Suppressor macrophage treated with lipopolysaccharide for 1 hour (primary cell): Measurements from ENCODE around the gene GAPVD1.
A peak's percentile ranks its signal among the peaks of the same experiment; 100 is the strongest.
"Not testable (repeated sequence)": the region's sequence is repeated elsewhere in the genome, so short reads cannot be mapped to it uniquely, and the experiment has no call there.

Experiments
- DNase-seq, 3 donors: peaks; one replicate each; pipeline ENCODE4 v3.0.0-alpha.2; 2020 to 2022

Gene GAPVD1

GRCh38 chr9:125246261-125246667 is 15.4 kb upstream of the GAPVD1 start:
- no peak for DNase-seq

DNA sequence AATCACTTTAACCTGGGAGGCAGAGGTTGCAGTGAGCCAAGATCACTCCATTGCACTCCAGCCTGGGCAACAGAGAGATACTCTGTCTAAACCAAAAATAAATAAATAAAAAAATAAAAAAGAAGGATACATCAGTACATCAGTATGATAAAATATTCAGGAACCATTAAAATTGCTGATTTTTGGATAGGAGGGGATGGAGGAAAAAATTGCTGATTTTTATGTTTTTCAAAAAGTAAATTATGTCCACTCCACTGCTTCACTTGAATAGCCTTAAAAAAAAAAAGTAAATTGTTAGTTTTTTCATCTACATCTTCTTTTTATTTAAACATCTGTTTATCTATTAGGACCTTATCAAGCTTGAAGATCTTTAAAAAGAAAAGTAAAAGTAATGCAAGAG is 7.4 kb upstream of the GAPVD1 start:
- DNase-seq = no peak

DNA sequence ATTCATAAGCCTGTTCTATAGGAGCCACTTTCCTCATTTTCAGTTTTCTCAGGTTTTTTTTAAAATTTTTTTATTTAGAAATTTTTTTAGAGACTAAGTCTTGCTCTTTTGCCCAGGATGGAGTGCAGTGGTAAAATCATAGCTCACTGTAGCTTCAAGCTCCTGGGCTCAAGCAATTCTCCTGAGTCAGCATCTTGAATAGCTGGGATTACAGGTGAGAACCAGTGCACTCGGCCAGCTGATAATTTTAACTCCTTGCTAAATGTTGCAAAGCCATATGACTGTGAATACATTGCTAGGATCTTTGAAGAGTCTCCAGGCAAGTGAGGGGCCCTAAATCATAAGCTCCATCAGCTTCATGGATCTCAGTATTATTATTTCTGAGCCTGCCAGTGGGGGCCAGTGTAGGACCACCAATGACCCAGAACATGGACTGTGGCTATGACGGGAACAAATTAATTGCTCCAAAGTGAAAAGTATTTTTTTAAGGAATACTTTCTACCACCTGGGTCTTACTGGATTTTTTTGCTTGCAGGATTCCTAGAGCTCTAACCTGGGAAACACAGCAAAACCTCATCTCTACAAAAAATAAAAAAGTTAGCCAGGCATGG is 5.7 kb upstream of the GAPVD1 start:
- DNase-seq = peak in 2 of 3 donors; percentile 30

- DNase-seq = no peak
These were observed 3.4 kb upstream of the GAPVD1 start for GRCh38 chr9:125258160-125258785.

DNA sequence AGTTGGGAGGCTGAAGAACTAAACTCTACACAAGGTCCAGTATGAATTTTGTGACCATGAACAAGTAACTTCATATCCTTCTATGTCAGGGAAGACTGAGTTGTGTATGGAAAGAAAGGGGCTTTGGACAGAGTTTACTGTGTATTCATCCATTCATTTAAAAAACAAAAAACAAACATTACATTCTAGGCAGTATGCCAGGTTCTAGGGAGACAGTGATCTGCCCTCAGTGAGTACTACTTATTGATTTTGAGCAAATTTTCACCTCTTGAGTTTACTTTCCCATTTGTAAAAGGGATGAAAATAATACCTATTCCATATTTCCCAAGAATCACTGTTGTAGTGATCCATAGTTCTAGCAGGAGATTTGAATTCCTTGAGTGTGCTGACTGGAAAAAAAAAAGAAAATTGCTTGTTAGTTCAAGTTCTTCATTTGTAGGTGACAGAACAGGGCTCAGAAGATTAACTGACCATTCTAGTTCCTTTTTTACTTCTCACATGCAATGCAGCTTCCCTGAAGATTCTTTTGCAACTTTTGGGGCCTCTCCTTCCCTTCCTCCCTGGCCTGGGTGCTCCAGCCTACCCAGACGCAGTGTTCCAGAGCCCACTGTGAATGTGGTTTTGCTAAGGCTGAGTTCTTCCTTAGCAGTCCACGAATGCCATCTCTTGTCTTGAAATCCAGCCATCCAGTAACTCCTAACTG is 2.6 kb upstream of the GAPVD1 start:
- peak; percentile 62 to 78 (median 78) for DNase-seq

GRCh38 chr9:125260561-125260960 is 1.1 kb upstream of the GAPVD1 start:
- DNase-seq = peak in 1 of 3 donors; percentile 8

GRCh38 chr9:125262294-125262991 is 817 bp downstream of the GAPVD1 start:
- DNase-seq = peak in 1 of 3 donors; percentile 10

GRCh38 chr9:125264068-125264467 is 2.4 kb downstream of the GAPVD1 start:
- DNase-seq = not testable (repeated sequence)

DNA sequence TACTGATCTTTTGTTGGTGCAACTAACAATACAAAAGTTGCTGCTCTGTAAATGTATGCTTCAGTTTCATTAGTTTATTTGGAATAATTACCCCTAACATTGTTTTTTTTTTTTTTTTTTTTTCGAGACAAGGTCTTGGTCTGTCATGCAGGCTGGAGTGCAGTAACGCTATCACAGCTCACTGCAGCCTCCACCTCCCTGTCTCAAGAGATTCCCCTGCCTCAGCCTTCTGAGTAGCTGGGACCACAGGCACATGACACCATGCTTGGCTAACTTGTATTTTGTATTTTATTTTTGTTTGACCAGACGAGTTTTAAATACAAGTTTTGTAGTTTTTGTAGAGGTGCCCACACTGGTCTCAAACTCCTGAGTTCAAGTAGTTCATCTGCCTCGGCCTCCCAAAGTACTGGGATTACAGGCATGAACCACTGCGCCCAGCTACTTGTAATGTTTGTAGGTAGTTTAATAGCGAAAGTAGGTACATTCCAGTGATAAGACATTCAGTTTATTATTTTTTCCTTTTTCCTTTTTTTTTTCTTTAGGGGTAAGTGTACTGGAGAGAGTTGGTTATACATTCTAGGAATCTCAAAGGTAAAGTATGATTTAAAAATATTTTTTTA is 6.9 kb downstream of the GAPVD1 start:
- no peak for DNase-seq

GRCh38 chr9:125269014-125269397 is 7.4 kb downstream of the GAPVD1 start:
- no peak for DNase-seq

DNA sequence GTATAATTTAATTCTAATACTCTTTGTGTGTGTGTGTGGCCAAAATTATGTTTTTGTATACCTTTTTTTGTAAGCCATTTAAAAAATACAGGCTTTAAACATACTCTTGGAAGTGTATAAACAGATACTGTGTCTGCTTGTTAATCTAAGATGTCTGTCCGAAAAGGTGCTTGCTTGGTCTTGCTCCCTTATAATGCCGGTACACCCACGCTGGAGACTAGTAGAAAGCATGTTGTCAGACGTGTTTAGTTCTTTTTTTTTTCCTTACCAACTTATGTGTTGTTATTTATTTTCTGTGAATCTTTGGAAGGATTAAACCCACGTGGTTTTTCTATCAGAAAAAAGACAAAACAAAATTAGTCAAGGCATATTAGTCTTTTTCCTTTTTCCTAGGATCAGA is 9.5 kb downstream of the GAPVD1 start:
- no peak for DNase-seq

DNA sequence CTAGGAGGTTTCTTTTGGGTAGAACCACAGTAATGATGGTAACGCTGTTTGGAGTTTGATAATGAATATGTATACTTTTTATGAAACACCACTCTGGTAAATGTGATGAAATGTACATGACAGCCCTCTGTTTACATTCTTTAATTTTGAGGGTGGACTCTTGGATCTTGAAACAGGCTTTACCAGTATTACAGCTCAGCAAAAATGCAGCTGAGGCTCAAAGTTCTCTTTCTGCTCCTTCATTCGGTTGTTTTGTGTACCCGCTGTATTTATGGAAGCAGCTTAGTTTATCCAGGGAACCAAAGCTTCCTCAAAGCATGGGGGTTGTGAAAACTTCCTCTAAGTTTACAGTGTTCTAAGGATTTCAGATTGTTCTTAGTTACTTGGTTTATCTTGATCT is 11.1 kb downstream of the GAPVD1 start:
- DNase-seq = peak; percentile 18 to 50 (median 40)

GRCh38 chr9:125276771-125277170 is 15.1 kb downstream of the GAPVD1 start:
- DNase-seq = no peak

GRCh38 chr9:125277411-125277810 is 15.8 kb downstream of the GAPVD1 start:
- no peak for DNase-seq

- no peak for DNase-seq
These were observed 19.3 kb downstream of the GAPVD1 start for GRCh38 chr9:125280945-125281344.

DNA sequence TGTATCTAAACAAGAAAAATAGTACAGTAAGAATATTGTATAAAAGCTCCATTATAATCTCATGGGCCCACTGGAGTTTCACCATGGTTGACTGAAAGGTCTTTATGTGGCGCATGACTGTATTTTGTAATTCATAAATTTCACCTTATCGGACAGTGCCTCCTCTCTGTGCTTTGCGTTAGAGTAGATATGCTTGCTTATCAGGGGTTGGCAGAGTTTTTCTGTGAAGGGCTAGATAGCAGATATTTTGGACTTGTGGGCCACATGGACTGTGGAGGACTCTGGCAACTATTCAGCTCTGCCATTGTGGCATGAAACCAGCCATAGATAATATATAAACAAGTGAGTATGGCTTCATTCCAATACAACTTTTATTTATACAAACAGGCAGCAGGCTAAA is 23.2 kb downstream of the GAPVD1 start:
- DNase-seq = no peak

DNA sequence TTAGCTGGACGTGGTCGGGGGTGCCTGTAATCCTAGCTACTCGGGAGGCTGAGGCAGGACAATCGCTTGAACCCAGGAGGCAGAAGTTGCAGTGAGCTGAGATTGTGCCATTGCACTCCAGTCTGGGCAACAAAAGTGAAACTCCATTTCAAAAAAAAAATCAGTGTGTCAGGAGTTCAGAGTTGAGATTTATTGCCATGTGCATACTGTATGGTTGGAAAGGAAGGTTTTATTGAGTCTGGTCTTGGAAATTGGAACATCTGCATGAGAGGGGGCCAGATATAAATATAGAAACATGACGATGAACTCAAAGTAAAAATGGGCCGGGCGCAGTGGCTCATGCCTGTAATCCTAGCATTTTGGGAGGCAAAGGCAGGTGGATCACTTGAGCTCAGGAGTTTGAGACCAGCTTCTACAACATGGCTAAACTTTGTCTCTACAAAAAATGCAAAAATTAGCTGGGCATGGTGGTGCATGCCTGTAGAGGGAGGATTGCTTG is 25.4 kb downstream of the GAPVD1 start:
- not testable (repeated sequence) for DNase-seq

GRCh38 chr9:125293134-125293533 is 31.5 kb downstream of the GAPVD1 start:
- DNase-seq = no peak

DNA sequence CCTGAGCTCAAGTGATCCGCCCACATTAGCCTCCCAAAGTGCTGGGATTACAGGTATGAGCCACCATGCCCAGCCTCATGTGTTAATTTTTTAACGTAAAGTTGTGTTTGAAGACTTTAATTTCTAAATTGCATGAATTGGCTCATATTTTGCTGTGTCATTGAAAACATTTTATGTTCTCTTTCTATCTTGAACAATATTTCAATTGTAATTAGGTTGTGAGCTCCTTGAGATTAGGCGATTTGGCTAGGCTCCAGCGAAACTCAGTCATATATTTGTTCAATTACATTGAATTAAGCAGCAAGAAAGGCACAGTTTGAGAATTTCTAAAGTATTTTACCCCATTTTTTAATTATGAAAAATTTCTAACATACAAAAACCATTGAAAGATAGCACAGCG is 34.0 kb downstream of the GAPVD1 start:
- no peak for DNase-seq

GRCh38 chr9:125296843-125297372 is 35.3 kb downstream of the GAPVD1 start:
- no peak for DNase-seq

GRCh38 chr9:125297917-125298316 is 36.3 kb downstream of the GAPVD1 start:
- no peak for DNase-seq

DNA sequence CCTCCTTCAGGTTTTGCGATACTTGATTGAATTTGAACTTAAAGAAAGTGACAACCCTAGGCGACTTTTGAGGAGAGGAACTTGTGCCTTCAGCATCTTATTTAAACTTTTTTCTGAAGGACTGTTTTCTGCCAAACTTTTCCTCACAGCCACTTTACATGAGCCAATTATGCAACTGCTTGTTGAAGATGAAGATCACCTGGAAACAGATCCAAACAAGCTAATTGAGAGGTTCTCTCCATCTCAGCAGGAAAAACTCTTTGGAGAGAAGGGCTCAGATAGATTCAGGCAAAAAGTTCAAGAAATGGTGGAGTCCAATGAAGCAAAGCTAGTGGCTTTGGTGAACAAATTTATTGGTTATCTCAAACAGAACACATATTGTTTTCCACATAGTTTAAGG is 40.6 kb downstream of the GAPVD1 start:
- DNase-seq = no peak

DNA sequence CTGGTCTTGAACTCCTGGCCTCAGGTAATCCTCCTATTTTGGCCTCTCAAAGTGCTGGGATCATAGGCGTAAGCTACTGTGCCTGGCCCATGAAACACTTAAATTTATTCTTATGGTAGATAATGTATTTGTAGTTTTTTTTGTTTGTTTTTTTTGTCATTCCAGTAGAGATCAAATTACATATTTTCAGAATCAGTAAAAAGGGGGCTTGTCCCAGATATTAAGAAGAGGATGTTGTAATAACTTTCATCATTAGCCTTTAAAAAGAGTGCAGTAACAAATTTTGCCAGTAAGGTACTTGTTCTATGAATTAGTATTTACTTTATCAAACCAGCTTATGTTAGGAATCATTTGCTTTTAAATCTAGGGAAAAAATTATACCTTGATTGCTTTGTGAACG is 42.6 kb downstream of the GAPVD1 start:
- no peak for DNase-seq
